K562 (cell line): ENCODE data around the gene NSF. TPM values are rescaled to one million over a fixed set of nuclear protein-coding genes. Genes with fewer than 3 reads are reported as not detected.

ENCODE experiments used
- ATAC-seq: fragments of 200-7000 bp; cut with Tn5 transposase; 3 replicates; pipeline ENCODE4 v1.9.1; 2020; ENCODE audit warnings: moderate library complexity
- BruUV-seq: library from RNA; stranded (reverse); fragments of 400-500 nt; replicated peaks from 2 replicates; lab custom pipeline; 2021; lab: Mats Ljungman, UMichigan
- CTCF ChIA-PET: fragments of 300-600 bp; formaldehyde crosslinking; extraction: SDS; loops from one replicate; lab custom pipeline; 2021; ENCODE audit warnings: low intra/inter-chr PET ratio; lab: Yijun Ruan, JAX
- POLR2A ChIA-PET: fragments of 300-600, 350-650 bp; sonication (Branson Sonifier 250); formaldehyde crosslinking; extraction: SDS; loops from one replicate; lab custom pipeline; 2021; ENCODE audit warnings: antibody characterized with exemption, inconsistent platforms; lab: Yijun Ruan, JAX
- DNase-seq, 4 experiments: peaks; one replicate each; pipeline versions ENCODE4 v3.0.0 to v3.0.0-alpha.2; 2011 to 2018; ENCODE audit warnings: low spot score in 3 of 4, mixed read lengths in 3 of 4; ENCODE audit errors: extremely low read depth in 1 of 4
- FAIRE-seq: peaks from 2 replicates; lab custom pipeline; 2011; peaks lifted over from hg19 to GRCh38; lab: Jason Lieb, UNC
- H2AFZ ChIP-seq: 2 replicates; pipeline ENCODE4 v1.6.0; 2011; ENCODE audit warnings: low read depth, low read length, control low read depth, inconsistent platforms
- H3K27ac ChIP-seq: fragments of 200-600 bp; 3 replicates; pipeline ENCODE4 v1.8.0; 2011; ENCODE audit warnings: low read depth, mild to moderate bottlenecking, control low read depth, inconsistent platforms, low read length, moderate library complexity, mixed read lengths; ENCODE audit errors: extremely low read depth
- H3K27me3 ChIP-seq, 2 experiments: fragments of 300-600 bp in 1 of 2; 2 replicates in 1 of 2; 3 replicates in 1 of 2; pipeline versions ENCODE4 v1.6.0 to v1.8.0; 2011; ENCODE audit warnings: inconsistent platforms in 2 of 2, low read length in 2 of 2, mild to moderate bottlenecking in 1 of 2, mixed read lengths in 1 of 2, moderate library complexity in 1 of 2; ENCODE audit not compliant: control insufficient read depth in 2 of 2, insufficient read depth in 2 of 2
- H3K36me3 ChIP-seq: fragments of 300-600 bp; 3 replicates; pipeline ENCODE4 v1.8.0; 2011; ENCODE audit warnings: mild to moderate bottlenecking, low read length, inconsistent platforms; ENCODE audit not compliant: control insufficient read depth, insufficient read depth
- H3K4me1 ChIP-seq, 2 experiments: fragments of 200-600 bp in 1 of 2; replicated peaks in 1 of 2; 2 replicates in 1 of 2; 3 replicates in 1 of 2; pipeline versions ENCODE4 v1.5.1 to v1.8.0; 2011; ENCODE audit warnings: inconsistent platforms in 2 of 2, low read length in 2 of 2, mild to moderate bottlenecking in 1 of 2, mixed read lengths in 1 of 2, moderate library complexity in 1 of 2; ENCODE audit not compliant: control insufficient read depth in 2 of 2, insufficient read depth in 2 of 2
- H3K4me2 ChIP-seq: 2 replicates; pipeline ENCODE4 v1.6.1; 2011; ENCODE audit warnings: low read length, control low read depth, inconsistent platforms, mixed read lengths; ENCODE audit not compliant: insufficient read depth
- H3K4me3 ChIP-seq: fragments of 200-600 bp; sonication (generic), shearing (Covaris generic); 2 replicates; pipeline ENCODE4 v1.5.1; 2016; ENCODE audit warnings: control low read depth, inconsistent platforms
- H3K79me2 ChIP-seq: fragments of 200-600 bp; 3 replicates; pipeline ENCODE4 v1.8.0; 2011; ENCODE audit warnings: low read length, inconsistent platforms; ENCODE audit not compliant: control insufficient read depth, insufficient read depth
- H3K9ac ChIP-seq, 2 experiments: 2 replicates each; pipeline versions ENCODE4 v1.6.0 to v1.6.1; 2011; ENCODE audit warnings: low read depth in 2 of 2, low read length in 2 of 2, control low read depth in 1 of 2, inconsistent platforms in 1 of 2, mild to moderate bottlenecking in 1 of 2, mixed read lengths in 1 of 2; ENCODE audit not compliant: insufficient read depth in 1 of 2
- H3K9me1 ChIP-seq: one replicate; pipeline ENCODE4 v1.6.0; 2011; ENCODE audit warnings: inconsistent platforms, mild to moderate bottlenecking, low read length, moderate library complexity; ENCODE audit not compliant: control insufficient read depth, insufficient read depth
- H3K9me3 ChIP-seq: replicated peaks from 2 replicates; pipeline ENCODE4 v1.5.1; 2011; ENCODE audit warnings: low read depth, low read length, inconsistent platforms; ENCODE audit not compliant: control insufficient read depth, insufficient read depth
- H4K20me1 ChIP-seq: replicated peaks from 2 replicates; pipeline ENCODE4 v1.6.1; 2011; ENCODE audit warnings: low read length, inconsistent platforms, mixed read lengths; ENCODE audit not compliant: control insufficient read depth, insufficient read depth
- CCNT2 ChIP-seq: IDR thresholded peaks from 2 replicates; pipeline ENCODE4 v1.6.1; 2011; ENCODE audit warnings: borderline replicate concordance, low read depth, mild to moderate bottlenecking, moderate library complexity, mixed read lengths, low read length; ENCODE audit not compliant: insufficient read length; ENCODE audit errors: extremely low read depth
- E2F5 ChIP-seq: sonication (generic); formaldehyde crosslinking; IDR thresholded peaks from 2 replicates; pipeline ENCODE4 v1.8.0; 2022; ENCODE audit warnings: mild to moderate bottlenecking, missing genetic modification reagents
- FUS ChIP-seq: fragments of 200-400 bp; formaldehyde crosslinking; optimal IDR thresholded peaks from 2 replicates; pipeline ENCODE3; 2017; ENCODE audit warnings: low read depth, low read length
- HMBOX1 ChIP-seq: sonication (generic); IDR thresholded peaks from 2 replicates; pipeline ENCODE4 v1.6.1; 2016
- HNRNPL ChIP-seq: fragments of 200-400 bp; formaldehyde crosslinking; IDR thresholded peaks from 2 replicates; pipeline ENCODE4 v1.6.1; 2017; ENCODE audit warnings: low read depth, mild to moderate bottlenecking, low read length
- MCM5 ChIP-seq: fragments of 450-650 bp; IDR thresholded peaks from 2 replicates; pipeline ENCODE4 v1.6.1; 2016; ENCODE audit warnings: low read depth
- MECOM ChIP-seq: fragments of 250-450 bp; sonication (Bioruptor Pico); IDR thresholded peaks from 2 replicates; pipeline ENCODE4 v1.8.0; 2022; ENCODE audit warnings: inconsistent platforms
- MNT ChIP-seq, 2 experiments: fragments of 450-650 bp; conservative IDR thresholded peaks; 2 replicates each; pipeline ENCODE4 v1.6.1; 2017; ENCODE audit warnings: mild to moderate bottlenecking in 2 of 2, moderate library complexity in 2 of 2
- MXI1 ChIP-seq: IDR thresholded peaks from 2 replicates; pipeline ENCODE4 v1.6.1; 2011; ENCODE audit warnings: low read depth, mild to moderate bottlenecking, improper control_type of control experiment, low read length
- RBM14 ChIP-seq: fragments of 200-400 bp; formaldehyde crosslinking; IDR thresholded peaks from 2 replicates; pipeline ENCODE4 v1.6.1; 2018; ENCODE audit warnings: low read depth, mild to moderate bottlenecking, low read length, moderate library complexity, borderline replicate concordance; ENCODE audit not compliant: insufficient read depth
- RBM39 ChIP-seq: fragments of 200-400 bp; formaldehyde crosslinking; optimal IDR thresholded peaks from 2 replicates; pipeline ENCODE3; 2018; ENCODE audit warnings: low read depth, low read length
- THRA ChIP-seq: fragments of 450-650 bp; IDR thresholded peaks from 2 replicates; pipeline ENCODE4 v1.6.1; 2017; ENCODE audit warnings: mild to moderate bottlenecking, moderate library complexity
- THRAP3 ChIP-seq: fragments of 450-650 bp; IDR thresholded peaks from 2 replicates; pipeline ENCODE4 v1.6.1; 2016; ENCODE audit warnings: mild to moderate bottlenecking, inconsistent platforms, borderline replicate concordance
- ZNF239 ChIP-seq: fragments of 250-450 bp; sonication (Bioruptor Pico); IDR thresholded peaks from 2 replicates; pipeline ENCODE4 v1.4.0; 2020; ENCODE audit warnings: mild to moderate bottlenecking
- ZNF561 ChIP-seq: fragments of 450-650 bp; formaldehyde crosslinking; conservative IDR thresholded peaks from 2 replicates; pipeline ENCODE4 v1.4.0; 2020; ENCODE audit warnings: mild to moderate bottlenecking, moderate library complexity
- ZNF696 ChIP-seq: fragments of 250-450 bp; sonication (Bioruptor Pico); conservative IDR thresholded peaks from 2 replicates; pipeline ENCODE4 v1.4.0; 2020; ENCODE audit warnings: mild to moderate bottlenecking, moderate library complexity
- ZNF79 ChIP-seq: fragments of 250-450 bp; sonication (Bioruptor Pico); IDR thresholded peaks from 2 replicates; pipeline ENCODE4 v1.4.0; 2020; ENCODE audit warnings: low read depth, mild to moderate bottlenecking, moderate library complexity
- WGBS: fragments of 100-300 bp; shearing (Covaris generic); methylation state at CpG from one replicate; pipeline ENCODE4 v1.1.6; 2016; ENCODE audit warnings: low coverage, mixed read lengths; ENCODE audit not compliant: insufficient coverage; ENCODE audit errors: missing lambda C conversion rate; 5-methylcytosine and 5-hydroxymethylcytosine counted together
- in situ Hi-C: fragments of 300-500 bp; cut with MboI; formaldehyde crosslinking; loops from 4 replicates; pipeline ENCODE4 v1.15.0; 2018; ENCODE audit warnings: inconsistent platforms, mixed read lengths
- intact Hi-C: fragments of 100-400 bp; cut with micrococcal nuclease; formaldehyde crosslinking; loops from 2 replicates; pipeline ENCODE4 v1.14.2; 2022
- polyA plus RNA-seq, 8 experiments: library from polyadenylated mRNA; depleted of rRNA in 4 of 8; stranded (reverse) in 5 of 8; unstranded in 3 of 8; fragments of >200 nt; fragmentation: Nextera tagmentation in 2 of 8; fragmentation: Illumina TruSeq in 1 of 8; extraction: Ambion mirVana in 2 of 8; extraction: Trizol in 1 of 8; gene quantifications; 2 replicates each; pipeline versions ENCODE4 v1.2.1 to v1.2.3, GENCODE V29; 2011 to 2014; ENCODE audit warnings: inconsistent platforms in 1 of 8, missing spikeins in 1 of 8
- total RNA-seq, 7 experiments: library from RNA; depleted of rRNA in 6 of 7; stranded (reverse); fragments of >200 nt in 6 of 7; fragmentation: Illumina TruSeq in 2 of 7; extraction: Trizol in 2 of 7; gene quantifications; 2 replicates each; pipeline versions ENCODE4 v1.2.1 to v1.2.3, GENCODE V29; 2011 to 2021; ENCODE audit warnings: low replicate concordance in 1 of 7

Gene NSF
- total and polyA plus RNA-seq, 9 of the 15 experiments (the other 6 are each of a cell fraction or from before 2014, with no cell fraction given): 16.7 to 39.8 (median 36.7) TPM

GRCh38 chr17:46722662-46723285 lies 132.3 kb downstream of the NSF start:
- WGBS: 56% methylated on average over 7 of the region's 7 CpGs

More at GRCh38 chr17:46722662-46723285, 132.3 kb downstream of the NSF start:
- in situ Hi-C loops: no loop called here
- H3K4me2 ChIP-seq: no peak overlapping the region
- no peak overlapping the region for H3K27ac ChIP-seq
- POLR2A ChIA-PET: interaction anchor here (0.5 to 0.6 kb wide), 2 partner anchors 14 to 75 kb away, joined by 3 to 4 read pairs; no protein-coding TSS in a partner anchor
- no peaks in the 10 kb centered on the region for H3K79me2 ChIP-seq
- FAIRE-seq (no peak), ATAC-seq (no peak), DNase-seq (no peak)
- BruUV-seq: no TSS peak
- TF ChIP-seq ZNF561 (no peak), RBM14 (no peak), ZNF239 (peak; percentile 41; the same call in 1 of the 2 replicates), FUS (no peak), ZNF696 (CRISPR knock-in tag) (no peak), HMBOX1 (0 out of 2 replicates have a peak, but pooled peaks have one; percentile 32), ZNF79 (no peak), THRA (no peak), HNRNPL (no peak), MXI1 (no peak), MECOM (CRISPR knock-in tag) (no peak), RBM39 (no peak), MCM5 (no peak), CCNT2 (no peak), THRAP3 (no peak), E2F5 (CRISPR knock-in tag) (no peak), MNT (conservative IDR thresholded peaks at IDR 0.05) (no peak)
- no peak overlapping the region for H3K4me3 ChIP-seq
- peaks cover 12% of the 10 kb centered on the region for H3K36me3 ChIP-seq
- H3K4me1 ChIP-seq: no peaks in the 10 kb centered on the region
- CTCF ChIA-PET: no interaction called here
- no peaks in the 10 kb centered on the region for H3K9me1 ChIP-seq
- intact Hi-C loops: no loop called here
- no peak overlapping the region for H3K9ac ChIP-seq
- H3K9me3 ChIP-seq: no peaks in the 10 kb centered on the region
- H2AFZ ChIP-seq: no peak overlapping the region
- H4K20me1 ChIP-seq: no peaks in the 10 kb centered on the region
- no peaks in the 10 kb centered on the region for H3K27me3 ChIP-seq
